ENCODE data around the gene OR10J5. TPM values are rescaled to one million over a fixed set of nuclear protein-coding genes. Genes with fewer than 3 reads are reported as not detected.

OR10J5 gene
- total RNA-seq (ENCODE audit: unreplicated experiment): not detected
- long read RNA-seq: 0 reads

DNA sequence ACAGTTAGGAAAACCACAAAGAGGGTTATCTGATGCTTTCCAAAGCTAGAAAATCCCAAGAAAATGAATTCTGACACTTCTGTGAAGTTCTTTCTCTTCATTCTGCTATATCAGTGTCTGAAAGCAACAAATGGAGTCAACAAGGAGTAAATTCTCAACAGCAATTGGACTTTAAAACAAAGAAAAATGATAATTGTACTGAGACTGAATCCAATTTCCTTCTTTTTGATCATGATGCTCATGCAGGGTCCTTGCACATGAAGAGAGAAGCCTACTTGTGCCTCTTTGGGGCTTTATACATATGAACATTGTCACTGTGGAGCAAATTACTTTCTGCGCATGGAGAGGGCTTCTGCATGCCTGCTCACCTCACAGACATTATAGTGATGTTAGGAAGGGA lies at the start of gene OR10J5:
Gene OR10J5, minus strand, starts transcription at position 101 of the 400 bp plus-strand sequence. Its CDS starts 0 bp downstream, at position 101.
- DNase-seq: no peak
- no peaks in the 10 kb centered on the region for H3K36me3 Mint-ChIP-seq (ENCODE audit: unreplicated experiment)
- H3K27ac Mint-ChIP-seq (ENCODE audit: unreplicated experiment): no peak within 1 kb of the TSS
- H3K4me1 Mint-ChIP-seq (ENCODE audit: low read depth, unreplicated experiment): no peaks in the 10 kb centered on the region
- H3K4me3 Mint-ChIP-seq (ENCODE audit: unreplicated experiment): no peak within 1 kb of the TSS
- peaks cover 2% of the 10 kb centered on the region for H3K27me3 Mint-ChIP-seq (ENCODE audit: unreplicated experiment)
- TF ChIP-seq, protein P1, sequence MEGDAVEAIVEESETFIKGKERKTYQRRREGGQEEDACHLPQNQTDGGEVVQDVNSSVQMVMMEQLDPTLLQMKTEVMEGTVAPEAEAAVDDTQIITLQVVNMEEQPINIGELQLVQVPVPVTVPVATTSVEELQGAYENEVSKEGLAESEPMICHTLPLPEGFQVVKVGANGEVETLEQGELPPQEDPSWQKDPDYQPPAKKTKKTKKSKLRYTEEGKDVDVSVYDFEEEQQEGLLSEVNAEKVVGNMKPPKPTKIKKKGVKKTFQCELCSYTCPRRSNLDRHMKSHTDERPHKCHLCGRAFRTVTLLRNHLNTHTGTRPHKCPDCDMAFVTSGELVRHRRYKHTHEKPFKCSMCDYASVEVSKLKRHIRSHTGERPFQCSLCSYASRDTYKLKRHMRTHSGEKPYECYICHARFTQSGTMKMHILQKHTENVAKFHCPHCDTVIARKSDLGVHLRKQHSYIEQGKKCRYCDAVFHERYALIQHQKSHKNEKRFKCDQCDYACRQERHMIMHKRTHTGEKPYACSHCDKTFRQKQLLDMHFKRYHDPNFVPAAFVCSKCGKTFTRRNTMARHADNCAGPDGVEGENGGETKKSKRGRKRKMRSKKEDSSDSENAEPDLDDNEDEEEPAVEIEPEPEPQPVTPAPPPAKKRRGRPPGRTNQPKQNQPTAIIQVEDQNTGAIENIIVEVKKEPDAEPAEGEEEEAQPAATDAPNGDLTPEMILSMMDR (IDR thresholded peaks at IDR 0.05; ENCODE audit: partially characterized antibody, unreplicated experiment): no peak
- H3K9me3 Mint-ChIP-seq (ENCODE audit: unreplicated experiment): peaks cover 2% of the 10 kb centered on the region

DNA sequence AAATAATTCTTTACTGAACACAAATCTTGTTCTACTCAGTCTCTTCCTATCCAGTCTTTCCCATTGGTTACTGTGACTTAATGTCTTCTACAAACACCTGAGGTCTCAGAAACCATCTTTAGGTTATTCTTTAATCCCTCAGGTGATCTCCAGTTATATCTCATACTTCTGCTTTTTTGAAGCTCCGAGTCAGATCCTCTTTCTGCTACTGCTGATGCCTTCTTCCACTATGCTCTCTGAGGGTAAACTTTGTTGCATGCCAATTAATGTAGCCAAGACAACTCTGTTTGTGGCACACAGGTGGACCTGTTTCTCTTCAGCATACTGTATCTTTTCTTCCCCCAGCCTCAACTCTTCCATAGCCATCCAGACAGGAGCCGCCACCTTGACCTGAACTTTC lies 48.7 kb upstream of the OR10J5 start:
- Mint-ChIP-seq H3K27me3 (ENCODE audit: unreplicated experiment) (no peaks in the 10 kb centered on the region), H3K9me3 (ENCODE audit: unreplicated experiment) (no peaks in the 10 kb centered on the region), H3K4me3 (ENCODE audit: unreplicated experiment) (no peak overlapping the region), H3K27ac (ENCODE audit: unreplicated experiment) (no peak overlapping the region), H3K4me1 (ENCODE audit: low read depth, unreplicated experiment) (no peaks in the 10 kb centered on the region), H3K36me3 (ENCODE audit: unreplicated experiment) (no peaks in the 10 kb centered on the region)
- TF ChIP-seq, protein P1 (IDR thresholded peaks at IDR 0.05; ENCODE audit: partially characterized antibody, unreplicated experiment): no peak
- DNase-seq: no peak

DNA sequence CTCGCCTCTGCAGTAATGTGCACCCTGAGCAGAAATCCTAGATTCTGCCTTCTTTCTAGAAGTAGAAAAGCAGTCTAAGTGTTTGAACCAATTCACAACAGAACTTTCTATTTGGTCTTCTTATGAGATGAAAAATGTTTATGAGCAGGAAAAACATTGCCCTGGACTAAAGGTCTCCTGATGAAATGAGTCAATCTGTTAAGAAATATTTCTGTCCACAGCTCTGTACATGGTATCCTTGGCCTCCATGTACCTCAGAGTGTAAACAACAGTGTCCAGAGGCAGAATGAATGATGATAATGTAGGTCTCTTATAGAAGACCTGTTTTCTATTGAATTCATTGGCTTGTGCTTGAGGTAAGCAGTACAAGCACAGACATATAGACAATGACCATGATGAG lies 45.6 kb upstream of the OR10J5 start:
- Mint-ChIP-seq H3K9me3 (ENCODE audit: unreplicated experiment) (no peaks in the 10 kb centered on the region), H3K27ac (ENCODE audit: unreplicated experiment) (no peak overlapping the region), H3K4me3 (ENCODE audit: unreplicated experiment) (no peak overlapping the region), H3K27me3 (ENCODE audit: unreplicated experiment) (no peaks in the 10 kb centered on the region), H3K36me3 (ENCODE audit: unreplicated experiment) (no peaks in the 10 kb centered on the region), H3K4me1 (ENCODE audit: low read depth, unreplicated experiment) (no peaks in the 10 kb centered on the region)
- DNase-seq: no peak
- TF ChIP-seq, protein P1 (IDR thresholded peaks at IDR 0.05; ENCODE audit: partially characterized antibody, unreplicated experiment): no peak

DNA sequence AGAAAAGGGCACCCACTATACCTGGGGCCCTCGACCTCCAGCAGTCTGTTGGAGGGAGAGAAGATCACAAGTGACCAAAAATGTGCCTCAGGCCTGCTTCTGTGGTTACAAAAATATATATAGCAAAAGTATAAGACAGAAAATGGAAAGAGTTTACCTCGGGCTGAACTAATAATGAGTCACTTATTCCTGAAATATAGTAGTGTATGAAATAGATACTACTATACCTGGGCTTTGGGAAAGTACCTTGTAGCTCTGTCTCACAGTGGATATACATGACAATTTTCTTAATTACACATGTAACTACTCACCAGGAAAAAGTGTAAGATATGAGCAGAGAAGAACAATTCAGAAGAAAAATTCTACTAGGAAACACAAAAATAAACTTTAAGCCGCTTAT lies 44.5 kb upstream of the OR10J5 start:
- Mint-ChIP-seq H3K9me3 (ENCODE audit: unreplicated experiment) (no peaks in the 10 kb centered on the region), H3K36me3 (ENCODE audit: unreplicated experiment) (no peaks in the 10 kb centered on the region), H3K27me3 (ENCODE audit: unreplicated experiment) (no peaks in the 10 kb centered on the region), H3K4me3 (ENCODE audit: unreplicated experiment) (no peak overlapping the region), H3K4me1 (ENCODE audit: low read depth, unreplicated experiment) (no peaks in the 10 kb centered on the region), H3K27ac (ENCODE audit: unreplicated experiment) (no peak overlapping the region)
- TF ChIP-seq, protein P1 (IDR thresholded peaks at IDR 0.05; ENCODE audit: partially characterized antibody, unreplicated experiment): no peak
- no peak for DNase-seq

- peaks cover 3% of the 10 kb centered on the region for H3K36me3 Mint-ChIP-seq (ENCODE audit: unreplicated experiment)
- DNase-seq: no peak
- no peak overlapping the region for H3K27ac Mint-ChIP-seq (ENCODE audit: unreplicated experiment)
- TF ChIP-seq, protein P1 (IDR thresholded peaks at IDR 0.05; ENCODE audit: partially characterized antibody, unreplicated experiment): no peak
- H3K9me3 Mint-ChIP-seq (ENCODE audit: unreplicated experiment): no peaks in the 10 kb centered on the region
- no peak overlapping the region for H3K4me3 Mint-ChIP-seq (ENCODE audit: unreplicated experiment)
- no peaks in the 10 kb centered on the region for H3K4me1 Mint-ChIP-seq (ENCODE audit: low read depth, unreplicated experiment)
- H3K27me3 Mint-ChIP-seq (ENCODE audit: unreplicated experiment): no peaks in the 10 kb centered on the region
These were observed 41.6 kb upstream of the OR10J5 start for GRCh38 chr1:159577446-159577845.
